OCI-LY7 (cell line): ENCODE measurements around the gene LARGE1.

Experiments
- EZH2phosphoT487 ChIP-seq: fragments of 200-600 bp; sonication (generic); IDR thresholded peaks from 2 replicates; pipeline ENCODE4 v1.6.1; 2018; ENCODE audit warnings: low read depth, borderline replicate concordance, mild to moderate bottlenecking, mixed run types, antibody characterized with exemption, low read length, moderate library complexity, mixed read lengths
- TF ChIP-seq, protein P1 (sequence below): fragments of 200-600 bp; sonication (generic); conservative IDR thresholded peaks from 2 replicates; pipeline ENCODE4 v1.5.1; 2014; ENCODE audit warnings: mild to moderate bottlenecking, antibody characterized with exemption, low read length, moderate library complexity, mixed read lengths

DNA sequence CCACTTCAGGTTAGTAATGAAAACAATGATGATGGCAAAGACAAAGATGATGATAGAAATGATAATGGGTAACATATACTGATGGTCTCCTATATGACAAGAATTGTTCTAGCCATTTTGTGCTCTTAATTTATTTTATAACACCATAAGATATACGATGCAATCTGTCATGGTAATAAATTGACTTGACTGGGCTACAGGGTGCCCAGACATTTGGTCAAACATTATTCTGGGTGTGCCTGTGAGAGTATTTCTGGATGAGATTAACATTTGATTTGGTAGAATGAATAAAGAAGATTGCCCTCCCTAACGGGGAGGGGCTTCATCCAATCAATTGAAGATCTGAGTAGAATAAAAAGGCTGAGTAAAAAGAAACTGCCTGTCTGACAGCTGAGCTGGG, 237.3 kb downstream of the LARGE1 start:
- TF ChIP-seq, protein P1, sequence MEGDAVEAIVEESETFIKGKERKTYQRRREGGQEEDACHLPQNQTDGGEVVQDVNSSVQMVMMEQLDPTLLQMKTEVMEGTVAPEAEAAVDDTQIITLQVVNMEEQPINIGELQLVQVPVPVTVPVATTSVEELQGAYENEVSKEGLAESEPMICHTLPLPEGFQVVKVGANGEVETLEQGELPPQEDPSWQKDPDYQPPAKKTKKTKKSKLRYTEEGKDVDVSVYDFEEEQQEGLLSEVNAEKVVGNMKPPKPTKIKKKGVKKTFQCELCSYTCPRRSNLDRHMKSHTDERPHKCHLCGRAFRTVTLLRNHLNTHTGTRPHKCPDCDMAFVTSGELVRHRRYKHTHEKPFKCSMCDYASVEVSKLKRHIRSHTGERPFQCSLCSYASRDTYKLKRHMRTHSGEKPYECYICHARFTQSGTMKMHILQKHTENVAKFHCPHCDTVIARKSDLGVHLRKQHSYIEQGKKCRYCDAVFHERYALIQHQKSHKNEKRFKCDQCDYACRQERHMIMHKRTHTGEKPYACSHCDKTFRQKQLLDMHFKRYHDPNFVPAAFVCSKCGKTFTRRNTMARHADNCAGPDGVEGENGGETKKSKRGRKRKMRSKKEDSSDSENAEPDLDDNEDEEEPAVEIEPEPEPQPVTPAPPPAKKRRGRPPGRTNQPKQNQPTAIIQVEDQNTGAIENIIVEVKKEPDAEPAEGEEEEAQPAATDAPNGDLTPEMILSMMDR, result no peak
- no peak for TF ChIP-seq EZH2phosphoT487
